GM19438 (cell line): ENCODE data around the gene EMP3.
"Not testable (repeated sequence)": the region's sequence is repeated elsewhere in the genome, so short reads cannot be mapped to it uniquely, and the experiment has no call there.

Experiments used
- ATAC-seq: cut with Tn5 transposase; IDR thresholded peaks from one replicate; pipeline ENCODE4 v1.9.1; 2021; ENCODE audit warnings: low read depth; ENCODE audit not compliant: unreplicated experiment

Gene EMP3

DNA sequence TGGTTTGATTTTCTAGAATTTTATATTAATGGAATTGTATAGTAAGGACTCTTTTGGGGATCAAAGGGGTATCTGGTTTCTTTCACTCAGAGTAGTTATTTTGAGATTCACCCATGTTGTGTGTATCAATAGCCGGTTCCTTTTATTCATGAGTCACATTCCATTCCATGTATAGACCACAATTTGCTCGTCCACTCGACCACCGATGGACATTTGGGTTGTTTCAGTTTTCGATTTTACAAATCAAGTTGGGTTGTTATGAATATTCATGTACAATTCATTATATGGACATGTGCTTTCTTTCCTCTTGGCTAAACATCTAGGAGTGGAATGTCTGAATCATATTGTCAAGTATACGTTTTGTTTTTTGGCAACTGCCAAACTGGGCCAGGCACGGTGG is 9.6 kb upstream of the EMP3 start:
- no peak for ATAC-seq

DNA sequence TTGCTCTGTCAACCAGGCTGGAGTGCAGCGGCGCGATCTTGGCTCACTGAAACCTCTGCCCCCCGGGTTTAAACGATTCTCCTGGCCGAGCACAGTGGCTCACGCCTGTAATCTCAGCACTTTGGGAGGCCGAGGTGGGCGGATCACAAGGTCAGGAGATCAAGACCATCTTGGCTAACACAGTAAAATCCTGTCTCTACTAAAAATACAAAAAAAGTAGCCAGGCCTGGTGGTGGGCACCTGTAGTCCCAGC is 7.7 kb upstream of the EMP3 start:
- not testable (repeated sequence) for ATAC-seq

DNA sequence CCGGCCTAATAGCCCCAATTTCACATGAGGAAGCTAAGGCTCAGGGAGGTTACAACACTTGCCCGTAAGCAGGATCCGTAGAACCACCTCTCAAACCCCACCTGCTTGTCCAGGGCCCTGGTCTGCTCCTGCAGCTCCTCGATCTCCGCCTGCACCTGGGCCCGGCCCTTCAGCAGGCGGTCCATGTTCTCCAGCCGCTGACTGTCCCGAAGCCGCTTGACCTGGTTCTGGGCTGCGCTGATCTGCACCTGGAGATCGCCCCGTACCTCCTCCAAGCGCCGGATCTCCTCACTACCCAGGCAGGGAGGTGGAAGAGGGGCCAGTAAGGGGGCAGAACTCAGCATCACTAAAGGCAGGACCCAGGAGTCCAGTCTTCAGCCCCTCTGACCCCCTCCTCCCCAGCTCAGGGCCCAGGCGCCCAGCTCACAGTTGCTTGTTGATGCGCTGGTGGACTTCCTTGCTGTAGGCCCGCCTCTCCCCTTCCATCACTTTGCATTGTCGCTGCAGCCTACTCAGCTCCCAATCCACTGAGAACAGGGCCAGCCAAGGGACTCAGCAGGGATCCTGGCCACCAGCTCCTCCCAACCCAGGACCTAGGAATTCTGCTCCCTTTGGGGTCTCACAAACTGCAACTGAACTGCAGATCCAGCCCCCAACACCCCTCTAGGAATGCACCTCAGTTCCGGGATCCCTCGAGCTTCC is 6.9 kb upstream of the EMP3 start:
- ATAC-seq: no peak

- no peak for ATAC-seq
Measured at GRCh38 chr19:48319647-48320541, 5.5 kb upstream of the EMP3 start.

DNA sequence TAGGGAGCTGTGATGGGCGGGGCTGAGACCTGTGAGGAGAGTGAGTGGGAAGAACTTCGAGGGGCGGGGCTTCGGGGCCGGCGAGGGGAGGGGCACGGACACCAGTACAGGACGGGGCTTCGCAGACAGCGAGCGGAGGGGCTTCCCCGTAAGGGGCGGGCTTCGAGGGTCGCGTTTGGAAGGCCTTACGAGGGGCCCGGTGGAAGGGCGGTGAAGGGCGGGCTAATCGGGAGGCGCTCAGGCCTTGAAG is 4.1 kb upstream of the EMP3 start:
- ATAC-seq: no peak

DNA sequence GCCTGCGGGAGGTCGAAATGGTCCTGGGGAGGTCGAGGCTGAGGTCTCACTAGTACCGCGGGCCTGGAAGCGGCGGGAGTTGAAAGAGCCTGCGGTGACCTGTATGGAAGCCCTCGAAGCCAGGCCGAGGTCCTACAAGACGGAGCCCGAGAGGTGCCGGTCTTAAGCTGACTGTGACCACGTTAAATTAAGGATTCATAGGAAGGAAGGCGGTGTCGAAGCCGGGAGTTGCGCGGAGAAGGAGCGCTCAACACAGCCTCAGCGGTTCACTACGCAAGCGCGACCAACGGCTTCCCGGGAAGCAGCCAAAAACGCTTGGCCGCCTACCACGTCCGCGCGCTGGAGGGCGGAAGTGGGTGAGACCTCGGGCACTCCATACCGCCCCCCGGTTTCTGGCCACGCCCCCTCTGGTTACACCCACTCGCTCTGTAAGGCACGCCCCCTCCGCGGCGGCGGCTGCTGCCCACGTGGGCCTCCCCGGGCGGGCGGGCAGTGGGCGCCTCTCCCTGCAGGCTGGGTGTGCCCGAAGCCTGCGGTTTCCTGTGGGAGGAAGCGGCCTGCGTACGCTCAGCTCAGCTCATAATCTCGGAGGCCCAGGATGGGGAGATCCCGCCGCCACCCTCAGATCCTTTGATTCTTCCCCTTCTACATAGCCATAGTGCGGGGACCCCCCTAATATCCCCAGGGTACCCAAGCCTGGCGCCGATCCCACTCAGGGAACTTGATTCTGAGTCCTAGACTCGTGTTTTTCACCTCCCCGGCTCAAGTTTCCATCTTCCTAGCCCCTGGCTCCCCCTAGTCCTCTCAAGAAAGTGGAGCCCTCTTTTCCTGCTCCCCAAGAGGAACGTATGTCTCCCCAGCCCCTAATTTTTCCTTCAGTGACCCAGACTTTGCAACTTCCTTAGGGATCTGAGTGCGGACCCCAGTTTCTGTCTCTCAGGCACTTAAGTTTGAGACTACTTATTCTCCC is 3.4 kb upstream of the EMP3 start:
- ATAC-seq: peak; percentile 62

GRCh38 chr19:48329167-48329891 is 4.0 kb downstream of the EMP3 start:
- no peak for ATAC-seq

DNA sequence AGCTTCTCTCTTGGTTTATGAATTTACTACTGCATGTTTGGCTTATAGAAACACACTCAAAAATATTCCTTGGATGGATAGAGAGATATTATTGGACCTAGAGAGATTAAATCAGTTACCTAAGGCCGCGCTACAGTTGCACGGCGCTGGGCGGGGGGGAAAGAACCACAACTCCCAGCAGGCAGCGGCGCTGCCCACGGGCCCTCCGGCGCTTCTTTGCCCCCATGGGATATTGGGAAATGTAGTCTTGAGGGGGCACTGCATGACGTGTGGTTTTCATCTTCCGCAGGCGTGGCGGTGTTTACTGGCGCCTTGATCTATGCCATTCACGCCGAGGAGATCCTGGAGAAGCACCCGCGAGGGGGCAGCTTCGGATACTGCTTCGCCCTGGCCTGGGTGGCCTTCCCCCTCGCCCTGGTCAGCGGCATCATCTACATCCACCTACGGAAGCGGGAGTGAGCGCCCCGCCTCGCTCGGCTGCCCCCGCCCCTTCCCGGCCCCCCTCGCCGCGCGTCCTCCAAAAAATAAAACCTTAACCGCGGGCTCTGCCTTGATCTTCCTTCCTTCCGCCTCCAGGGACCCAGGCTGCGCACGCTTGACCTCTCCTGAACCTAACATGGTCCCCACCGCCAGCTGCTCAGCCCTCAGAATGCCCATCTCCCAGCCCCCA is 4.8 kb downstream of the EMP3 start:
- ATAC-seq: no peak

- no peak for ATAC-seq
Measured at GRCh38 chr19:48332351-48332661, 7.0 kb downstream of the EMP3 start.

DNA sequence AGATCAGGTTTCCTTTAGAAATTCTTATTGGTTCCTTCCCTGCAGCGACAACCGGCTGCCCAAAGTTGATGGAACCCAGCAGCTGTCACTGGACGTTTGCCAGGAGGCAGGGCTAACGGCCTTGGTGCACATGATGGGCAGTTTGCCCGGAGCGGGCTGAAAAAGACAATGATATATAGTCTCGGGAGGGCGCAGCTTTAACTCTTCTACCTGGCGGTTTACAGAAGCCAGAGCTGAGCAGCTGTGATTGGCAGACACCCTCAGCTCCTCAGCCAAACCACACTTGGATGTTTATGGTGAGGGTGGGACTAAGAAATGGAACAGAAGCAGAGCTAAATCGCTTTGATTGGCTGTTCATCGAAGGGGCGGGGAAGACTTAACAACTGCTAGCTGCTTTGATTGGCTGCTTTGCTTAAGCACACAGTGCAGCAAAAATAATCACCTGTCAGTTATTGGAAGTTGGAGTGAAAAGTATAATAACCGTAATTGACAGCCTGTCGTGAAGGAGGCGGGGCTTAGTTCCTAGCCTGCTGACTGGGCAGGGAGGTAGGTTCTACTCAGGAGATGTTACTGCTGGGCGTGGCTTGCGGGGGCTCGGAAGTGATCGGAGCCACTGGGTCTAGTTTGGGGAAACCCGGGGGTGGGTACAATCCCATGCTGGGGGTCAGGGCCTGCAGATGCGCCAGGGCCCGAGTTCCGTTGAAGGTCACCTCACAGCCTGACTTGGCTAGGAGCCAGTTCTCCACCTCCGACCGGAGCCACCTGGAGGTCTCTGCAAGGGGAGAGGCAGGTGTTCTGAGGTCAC is 7.5 kb downstream of the EMP3 start:
- ATAC-seq: peak; percentile 56

- peak; percentile 28 for ATAC-seq
Measured at GRCh38 chr19:48333467-48334384, 8.4 kb downstream of the EMP3 start.

- no peak for ATAC-seq
Measured at GRCh38 chr19:48338253-48338755, 13.0 kb downstream of the EMP3 start.

DNA sequence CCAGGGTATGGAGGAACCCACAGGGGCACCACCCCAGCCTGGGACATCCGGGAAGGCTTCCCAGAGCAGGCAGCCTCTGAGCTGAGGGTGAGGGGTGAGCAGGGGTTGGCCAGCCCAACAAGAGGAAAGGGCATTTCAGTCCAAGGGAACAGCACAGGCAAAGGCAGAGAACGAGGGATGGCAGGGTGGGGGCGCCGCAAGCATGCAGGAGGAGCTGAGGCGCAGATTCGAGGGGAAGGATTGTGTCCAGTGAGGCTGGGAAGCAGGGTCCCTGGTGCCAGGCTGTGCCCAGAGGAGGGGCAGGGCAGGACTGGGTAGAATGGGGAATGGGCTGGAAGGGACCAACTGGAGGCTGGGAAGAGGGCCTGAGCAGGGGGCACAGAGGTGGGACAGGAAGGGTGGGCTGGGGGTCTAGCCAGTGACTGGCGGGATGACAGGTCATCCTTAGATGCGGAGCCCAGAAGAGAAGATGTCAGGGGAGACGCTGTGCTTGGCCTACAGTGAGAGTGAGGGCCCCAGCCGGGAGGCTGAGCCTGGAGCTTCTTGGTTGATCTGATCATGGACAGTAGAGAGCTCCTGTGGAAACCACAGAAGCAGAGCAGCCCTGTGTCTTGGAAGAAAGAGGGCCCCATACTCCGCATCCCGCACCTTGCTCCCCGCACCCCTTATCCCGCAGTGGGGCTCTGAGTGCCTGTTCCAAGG is 13.6 kb downstream of the EMP3 start:
- no peak for ATAC-seq

DNA sequence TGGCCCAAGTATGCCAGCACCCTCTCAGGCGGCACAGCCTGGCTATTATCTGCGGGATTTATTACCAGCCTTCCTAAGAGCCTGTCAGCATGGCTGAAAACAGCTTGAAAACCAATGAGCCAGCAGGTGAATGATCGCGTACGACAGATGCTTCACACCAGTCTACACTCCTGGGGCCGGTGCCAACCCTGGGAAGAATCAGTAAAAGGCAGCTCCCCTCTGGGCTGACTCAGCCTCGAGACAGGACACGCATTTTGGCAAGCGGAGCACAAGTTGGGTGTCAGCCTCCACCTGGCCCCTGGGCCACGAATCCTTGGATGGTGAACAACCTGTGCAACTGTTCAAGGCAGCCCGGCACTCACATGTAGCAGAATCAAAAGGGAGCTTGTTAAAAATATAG is 15.6 kb downstream of the EMP3 start:
- ATAC-seq: no peak

GRCh38 chr19:48341515-48342413 is 16.4 kb downstream of the EMP3 start:
- no peak for ATAC-seq

DNA sequence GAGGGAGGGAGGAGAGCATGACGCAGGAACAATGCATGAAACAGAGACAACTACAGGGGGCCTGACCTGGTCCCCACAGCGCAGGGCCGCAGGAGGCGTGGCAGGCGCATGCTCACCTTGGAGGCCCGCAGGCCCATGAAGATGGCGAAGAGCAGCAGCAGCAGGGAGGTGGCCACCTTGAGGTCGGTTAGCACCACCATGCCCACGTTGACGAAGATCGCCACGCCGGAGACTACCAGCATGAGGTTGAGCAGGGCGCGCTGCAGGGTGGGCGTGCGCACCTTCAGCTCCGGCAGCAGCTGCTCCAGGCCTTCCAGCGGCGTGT is 17.0 kb downstream of the EMP3 start:
- ATAC-seq: no peak
